Hair follicular keratinocyte (primary cell): Measurements from ENCODE around the gene EIPR1. TPM values are rescaled to one million over a fixed set of nuclear protein-coding genes. Genes with fewer than 3 reads are reported as not detected.

Source experiments
- total RNA-seq: library from RNA; depleted of rRNA; stranded (reverse); fragments of >200 nt; gene quantifications from 2 replicates; pipeline ENCODE4 v1.2.3, GENCODE V29; 2015

Gene EIPR1
- 57.6 and 57.9 TPM in 2 replicates for total RNA-seq

GRCh38 chr2:3377612-3378432 lies at the start of gene EIPR1:
Gene EIPR1, minus strand, starts transcription at chr2:3377818. Its CDS starts 129 bp downstream, at chr2:3377689.

GRCh38 chr2:3379647-3380534 lies 2.3 kb upstream of the EIPR1 start, which contains the start of gene TRAPPC12:
Gene TRAPPC12, plus strand, starts transcription at chr2:3379694. Its CDS starts 7,930 bp downstream, at chr2:3387624.

Other genes starting within 250 kb of the EIPR1 start
- gene TRAPPC12, start 1.9 kb upstream of the EIPR1 start, total RNA-seq, result 51.3 and 51.4 TPM in 2 replicates
- gene ADI1, start 141.7 kb upstream of the EIPR1 start, total RNA-seq, result 29.5 and 40.8 TPM in 2 replicates
- gene RNASEH1, start 180.5 kb upstream of the EIPR1 start, total RNA-seq, result 22.3 and 25.7 TPM in 2 replicates
- gene RPS7, start 197.4 kb upstream of the EIPR1 start, total RNA-seq, result 3,199 and 3,621 TPM in 2 replicates
- gene COLEC11, start 217.3 kb upstream of the EIPR1 start, total RNA-seq, result 0.31 TPM in 1 of 2 replicates, not detected in the other